Fibroblast of villous mesenchyme (primary cell): ENCODE data around the gene ANGEL1. TPM values are rescaled to one million over a fixed set of nuclear protein-coding genes. Genes with fewer than 3 reads are reported as not detected.

Experiments used
- DNase-seq: peaks from one replicate; pipeline ENCODE4 v3.0.0-alpha.2; 2010; ENCODE audit warnings: low read depth
- H3K4me3 ChIP-seq: 2 replicates; pipeline ENCODE4 v1.5.1; 2011; ENCODE audit warnings: low read depth, mild to moderate bottlenecking, low read length
- CTCF ChIP-seq: IDR thresholded peaks from 2 replicates; pipeline ENCODE4 v1.5.1; 2012; ENCODE audit warnings: low read depth, mild to moderate bottlenecking, low read length; ENCODE audit not compliant: insufficient read depth
- total RNA-seq: library from RNA; depleted of rRNA; stranded (reverse); fragments of >200 nt; gene quantifications from 2 replicates; pipeline ENCODE4 v1.2.3, GENCODE V29; 2012

ANGEL1 gene
- total RNA-seq, 1 donor, result 10.4 TPM

- no peak overlapping the region for H3K4me3 ChIP-seq
- no peak for DNase-seq
- TF ChIP-seq CTCF, result no peak
Measured at GRCh38 chr14:76846331-76847047, 33.8 kb upstream of the ANGEL1 start.

- no peak overlapping the region for H3K4me3 ChIP-seq
- no peak for TF ChIP-seq CTCF
- no peak for DNase-seq
Measured at GRCh38 chr14:76844223-76844622, 31.5 kb upstream of the ANGEL1 start.

GRCh38 chr14:76842414-76842813, 29.7 kb upstream of the ANGEL1 start:
- H3K4me3 ChIP-seq, result no peak overlapping the region
- no peak for TF ChIP-seq CTCF
- no peak for DNase-seq

GRCh38 chr14:76837524-76837923, 24.8 kb upstream of the ANGEL1 start:
- no peak overlapping the region for H3K4me3 ChIP-seq
- DNase-seq, result no peak
- no peak for TF ChIP-seq CTCF

GRCh38 chr14:76836029-76836630, 23.4 kb upstream of the ANGEL1 start:
- DNase-seq, result no peak
- H3K4me3 ChIP-seq, result no peak overlapping the region
- no peak for TF ChIP-seq CTCF

DNA sequence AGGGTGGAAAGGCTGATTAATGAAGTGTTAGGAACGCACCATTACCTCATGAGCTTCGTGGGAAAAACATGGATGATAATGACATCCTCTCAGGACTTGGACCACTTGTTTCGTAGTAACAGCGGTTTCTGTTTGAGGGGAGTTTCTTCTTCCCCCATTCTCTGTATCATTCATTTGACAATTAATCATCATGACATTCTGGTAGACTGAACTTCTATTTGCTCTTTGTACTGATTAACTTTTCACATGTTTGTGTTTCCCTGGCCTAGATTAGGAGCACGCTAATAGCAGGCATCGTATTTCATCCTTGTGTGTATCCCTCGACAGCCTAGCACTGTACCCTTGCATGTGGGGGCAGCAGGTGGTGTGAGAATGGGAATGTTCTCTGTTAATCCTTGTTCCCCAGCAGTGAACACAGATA, 21.6 kb upstream of the ANGEL1 start:
- no peak for DNase-seq

More for the DNA sequence above, 21.6 kb upstream of the ANGEL1 start:
- H3K4me3 ChIP-seq, result no peak overlapping the region
- no peak for TF ChIP-seq CTCF
